HCT116 (cell line): ENCODE measurements around the gene KRT2. TPM values are rescaled to one million over a fixed set of nuclear protein-coding genes. Genes with fewer than 3 reads are reported as not detected.

Source experiments
- ATAC-seq: fragments of 200-7000 bp; cut with Tn5 transposase; 2 replicates; pipeline ENCODE4 v1.9.1; 2020; ENCODE audit warnings: mild to moderate bottlenecking, moderate library complexity
- BruUV-seq: library from RNA; stranded (reverse); fragments of 400-500 nt; replicated peaks from 2 replicates; lab custom pipeline; 2021; lab: Mats Ljungman, UMichigan
- CTCF ChIA-PET: fragments of 300-600 bp; sonication (Branson Sonifier 250); formaldehyde crosslinking; loops from one replicate; lab custom pipeline; 2021; ENCODE audit warnings: antibody characterized with exemption; lab: Charles Lee
- POLR2A ChIA-PET: fragments of 300-600, 350-600 bp; sonication (Branson Sonifier 250); formaldehyde crosslinking; loops from one replicate; lab custom pipeline; 2021; ENCODE audit warnings: antibody characterized with exemption; lab: Charles Lee
- RAD21 ChIA-PET, 2 experiments: fragments of 300-600 bp; sonication (Branson Sonifier 250); formaldehyde crosslinking; loops; one replicate each; lab custom pipeline; 2023; ENCODE audit warnings: low total read pairs in 2 of 2; ENCODE audit not compliant: uncharacterized antibody in 2 of 2, unreplicated experiment in 2 of 2, low non-redundant PET in 1 of 2; lab: Charles Lee
- DNase-seq: peaks from one replicate; pipeline ENCODE4 v3.0.0-alpha.2; 2010; ENCODE audit warnings: low read depth, low spot score
- H2AFZ ChIP-seq: fragments of 200-600 bp; shearing (Covaris generic), sonication (generic); 2 replicates; pipeline ENCODE4 v1.6.1; 2017; ENCODE audit warnings: low read depth, mixed run types, mixed read lengths, antibody characterized with exemption, low read length; ENCODE audit not compliant: poor library complexity, severe bottlenecking
- H3K27ac ChIP-seq: 2 replicates; pipeline ENCODE4 v1.5.1; 2012; ENCODE audit warnings: low read depth, low read length
- H3K27me3 ChIP-seq: fragments of 200-600 bp; sonication (generic); 2 replicates; pipeline ENCODE4 v1.6.1; 2016; ENCODE audit warnings: mixed run types, low read length, mixed read lengths; ENCODE audit not compliant: insufficient read depth
- H3K36me3 ChIP-seq, 2 experiments: fragments of 200-500 bp in 1 of 2; fragments of 200-600 bp in 1 of 2; sonication (Bioruptor generic) in 1 of 2; sonication (generic) in 1 of 2; 2 replicates each; pipeline versions ENCODE4 v1.5.1 to v1.6.1; 2014 to 2016; ENCODE audit warnings: low read length in 2 of 2, inconsistent platforms in 1 of 2, mixed read lengths in 1 of 2, mixed run types in 1 of 2; ENCODE audit not compliant: insufficient read depth in 2 of 2, control insufficient read depth in 1 of 2
- H3K4me1 ChIP-seq, 2 experiments: fragments of 200-600 bp in 1 of 2; sonication (generic) in 1 of 2; 2 replicates each; pipeline versions ENCODE4 v1.5.1 to v1.6.1; 2012 to 2017; ENCODE audit warnings: low read length in 2 of 2, inconsistent platforms in 1 of 2, mild to moderate bottlenecking in 1 of 2, mixed read lengths in 1 of 2, mixed run types in 1 of 2, moderate library complexity in 1 of 2; ENCODE audit not compliant: insufficient read depth in 2 of 2, control insufficient read depth in 1 of 2
- H3K4me2 ChIP-seq: fragments of 200-600 bp; sonication (generic); 2 replicates; pipeline ENCODE4 v1.6.1; 2017; ENCODE audit warnings: mixed run types, low read length, mixed read lengths
- H3K4me3 ChIP-seq, 2 experiments: fragments of 200-600 bp in 1 of 2; sonication (generic) in 1 of 2; replicated peaks in 1 of 2; 2 replicates each; pipeline ENCODE4 v1.5.1; 2011 to 2016; ENCODE audit warnings: low read length in 2 of 2, control low read depth in 1 of 2, low read depth in 1 of 2, mild to moderate bottlenecking in 1 of 2, mixed read lengths in 1 of 2, mixed run types in 1 of 2
- H3K79me2 ChIP-seq: fragments of 200-600 bp; sonication (generic); 2 replicates; pipeline ENCODE4 v1.6.1; 2017; ENCODE audit warnings: mild to moderate bottlenecking, mixed run types, low read length, moderate library complexity, mixed read lengths; ENCODE audit not compliant: insufficient read depth
- H3K9ac ChIP-seq: fragments of 200-600 bp; sonication (generic); 2 replicates; pipeline ENCODE4 v1.6.1; 2016; ENCODE audit warnings: low read length, mixed read lengths
- H3K9me2 ChIP-seq: fragments of 200-600 bp; sonication (generic), shearing (Covaris generic); 2 replicates; pipeline ENCODE4 v1.6.1; 2017; ENCODE audit warnings: mixed run types, mild to moderate bottlenecking, moderate library complexity; ENCODE audit not compliant: insufficient read depth
- H3K9me3 ChIP-seq, 2 experiments: fragments of 200-500 bp in 1 of 2; fragments of 200-600 bp in 1 of 2; sonication (Bioruptor generic) in 1 of 2; sonication (generic) in 1 of 2; 2 replicates each; pipeline ENCODE4 v1.6.1; 2014 to 2017; ENCODE audit warnings: low read length in 2 of 2, mixed read lengths in 2 of 2, inconsistent platforms in 1 of 2, low read depth in 1 of 2, mild to moderate bottlenecking in 1 of 2, mixed run types in 1 of 2, moderate library complexity in 1 of 2; ENCODE audit not compliant: control insufficient read depth in 1 of 2, insufficient read depth in 1 of 2
- H4K20me1 ChIP-seq: fragments of 200-600 bp; sonication (generic), shearing (Covaris generic); 2 replicates; pipeline ENCODE4 v1.6.1; 2017; ENCODE audit warnings: mixed run types, mild to moderate bottlenecking, moderate library complexity; ENCODE audit not compliant: insufficient read depth
- ATF3 ChIP-seq: IDR thresholded peaks from 2 replicates; pipeline ENCODE4 v1.6.1; 2012
- CEBPB ChIP-seq: IDR thresholded peaks from 2 replicates; pipeline ENCODE4 v1.6.1; 2012; ENCODE audit warnings: low read depth
- EGR1 ChIP-seq: IDR thresholded peaks from 2 replicates; pipeline ENCODE4 v1.6.1; 2012; ENCODE audit warnings: low read depth
- EZH2phosphoT487 ChIP-seq: fragments of 200-600 bp; IDR thresholded peaks from 2 replicates; pipeline ENCODE4 v1.6.1; 2018; ENCODE audit warnings: antibody characterized with exemption, borderline replicate concordance
- JUND ChIP-seq: IDR thresholded peaks from 2 replicates; pipeline ENCODE4 v1.6.1; 2012
- POLR2A ChIP-seq: IDR thresholded peaks from 2 replicates; pipeline ENCODE4 v1.7.0; 2011; ENCODE audit warnings: borderline replicate concordance; ENCODE audit not compliant: insufficient read depth, insufficient read length; ENCODE audit errors: extremely low read depth
- RAD21 ChIP-seq: IDR thresholded peaks from 2 replicates; pipeline ENCODE4 v1.6.1; 2012; ENCODE audit warnings: low read depth, mild to moderate bottlenecking
- REST ChIP-seq: IDR thresholded peaks from 2 replicates; pipeline ENCODE4 v1.6.1; 2012; ENCODE audit warnings: low read depth
- SIN3A ChIP-seq: IDR thresholded peaks from 2 replicates; pipeline ENCODE4 v1.6.1; 2012; ENCODE audit warnings: low read depth
- SP1 ChIP-seq: IDR thresholded peaks from 2 replicates; pipeline ENCODE4 v1.6.1; 2012; ENCODE audit warnings: low read depth
- YY1 ChIP-seq: IDR thresholded peaks from 2 replicates; pipeline ENCODE4 v1.6.1; 2011; ENCODE audit warnings: low read length, low read depth, moderate library complexity, mild to moderate bottlenecking; ENCODE audit not compliant: insufficient replicate concordance; ENCODE audit errors: extremely low read depth
- intact Hi-C: fragments of 100-400 bp; cut with micrococcal nuclease; formaldehyde crosslinking; loops from 2 replicates; pipeline ENCODE4 v1.10.0; 2022
- total RNA-seq: library from RNA; stranded (reverse); gene quantifications from one replicate; pipeline ENCODE4 v1.2.1, GENCODE V29; 2021; ENCODE audit not compliant: unreplicated experiment

Gene KRT2
- total RNA-seq, 1 experiment from 2014 or later = not detected

- H3K27ac ChIP-seq = no peak overlapping the region
- peaks cover 6% of the 10 kb centered on the region; the same call in 1 of the 2 replicates for H3K27me3 ChIP-seq
- BruUV-seq = no TSS peak
- no peak for DNase-seq
- no peak for TF ChIP-seq EZH2phosphoT487
- no peak for TF ChIP-seq REST
- TF ChIP-seq YY1 = no peak
- TF ChIP-seq SIN3A = no peak
- no peak for TF ChIP-seq EGR1
- no peak for TF ChIP-seq POLR2A
- TF ChIP-seq JUND = no peak
- no peak for TF ChIP-seq CEBPB
- no peak for TF ChIP-seq ATF3
- no peak for TF ChIP-seq SP1
- no peak for TF ChIP-seq RAD21
- H3K36me3 ChIP-seq = no peaks in the 10 kb centered on the region
- ChIA-PET POLR2A (no interaction called here), RAD21 (no interaction called here), CTCF (no interaction called here)
- intact Hi-C loops = no loop called here
- H3K9ac ChIP-seq = no peak overlapping the region
- H3K4me1 ChIP-seq = no peaks in the 10 kb centered on the region
- H3K9me3 ChIP-seq = no peaks in the 10 kb centered on the region
- H3K79me2 ChIP-seq = no peaks in the 10 kb centered on the region
- no peak overlapping the region for H3K4me3 ChIP-seq
- no peaks in the 10 kb centered on the region for H4K20me1 ChIP-seq
- no peaks in the 10 kb centered on the region for H3K9me2 ChIP-seq
- ATAC-seq = no peak
- no peak overlapping the region for H2AFZ ChIP-seq
- H3K4me2 ChIP-seq = no peak overlapping the region
Measured at GRCh38 chr12:52646613-52647012, 5.4 kb downstream of the KRT2 start.
